Measurements from ENCODE around the gene LSM14B. TPM values are rescaled to one million over a fixed set of nuclear protein-coding genes. Genes with fewer than 3 reads are reported as not detected.

LSM14B gene
- total and polyA plus RNA-seq, 11 donors, result 26.1 to 64.7 (median 54.6) TPM

GRCh38 chr20:62156592-62157386 is 34.5 kb downstream of the LSM14B start:
- TF ChIP-seq POLR2A (IDR thresholded peaks at IDR 0.05) (no peak), CTCF (IDR thresholded peaks at IDR 0.05) (peak; percentile 63 to 81 (median 69))
- H3K4me1 ChIP-seq, result peaks cover 0 to 16% (median 9%) of the 10 kb centered on the region in 12 donors
- H3K27me3 ChIP-seq, result no peaks in the 10 kb centered on the region
- ATAC-seq, result peak; percentile 63 to 88 (median 84)
- no peak overlapping the region for H3K4me3 ChIP-seq
- peaks cover 0 to 32% (median 20%) of the 10 kb centered on the region in 9 donors for H3K36me3 ChIP-seq
- intact Hi-C loops (cut with DNase I), result loop anchor here in 5 of 10 donors (1.0 to 5.0 kb wide), 4 partner anchors 129 to 146 kb away; no protein-coding TSS in a partner anchor
- no peak overlapping the region for H3K27ac ChIP-seq
- no peaks in the 10 kb centered on the region for H3K9me3 ChIP-seq
- peak; percentile 59 to 79 (median 72) for DNase-seq
- 41 to 49% (median 48%) methylated on average over 21 to 24 of the region's 24 CpGs for WGBS, 4 donors

GRCh38 chr20:62157387-62158087 is 35.3 kb downstream of the LSM14B start:
- peak in 1 of 4 donors; percentile 6 for ATAC-seq
- intact Hi-C loops (cut with DNase I), result loop anchor here in 5 of 10 donors (1.0 to 5.0 kb wide), 4 partner anchors 130 to 147 kb away; no protein-coding TSS in a partner anchor
- DNase-seq, result no peak

GRCh38 chr20:62158088-62158400 is 35.8 kb downstream of the LSM14B start:
- DNase-seq, result peak in 1 of 5 donors; percentile 53
- Histone ChIP-seq H3K9me3 (no peaks in the 10 kb centered on the region), H3K4me3 (no peak overlapping the region), H3K4me1 (peaks cover 0 to 16% (median 9%) of the 10 kb centered on the region in 12 donors), H3K27me3 (no peaks in the 10 kb centered on the region), H3K27ac (no peak overlapping the region), H3K36me3 (peaks cover 0 to 44% (median 31%) of the 10 kb centered on the region in 9 donors)
- 94 to 96% (median 95%) methylated on average over 11 to 12 of the region's 12 CpGs for WGBS, 4 donors
- TF ChIP-seq CTCF (IDR thresholded peaks at IDR 0.05) (no peak), POLR2A (IDR thresholded peaks at IDR 0.05) (no peak)
- intact Hi-C loops (cut with DNase I), result loop anchor here in 3 of 10 donors (5.0 kb wide), 2 partner anchors 131 to 146 kb away; no protein-coding TSS in a partner anchor
- no peak for ATAC-seq

More at GRCh38 chr20:62157387-62158087, 35.3 kb downstream of the LSM14B start:
- Histone ChIP-seq H3K4me3 (no peak overlapping the region), H3K27ac (no peak overlapping the region), H3K27me3 (no peaks in the 10 kb centered on the region), H3K36me3 (peaks cover 0 to 39% (median 27%) of the 10 kb centered on the region in 9 donors), H3K9me3 (no peaks in the 10 kb centered on the region), H3K4me1 (peaks cover 0 to 16% (median 9%) of the 10 kb centered on the region in 12 donors)
- 87 to 92% (median 90%) methylated on average over 17 to 25 of the region's 25 CpGs for WGBS, 4 donors
- TF ChIP-seq CTCF (IDR thresholded peaks at IDR 0.05) (no peak), POLR2A (IDR thresholded peaks at IDR 0.05) (no peak)

- peaks cover 0 to 16% (median 9%) of the 10 kb centered on the region in 12 donors for H3K4me1 ChIP-seq
- H3K4me3 ChIP-seq, result no peak overlapping the region
- ATAC-seq (no peak), DNase-seq (peak in 1 of 5 donors; percentile 44)
- H3K27ac ChIP-seq, result no peak overlapping the region
- intact Hi-C loops (cut with DNase I), result loop anchor here in 3 of 10 donors (5.0 kb wide), 2 partner anchors 131 to 146 kb away; no protein-coding TSS in a partner anchor
- H3K9me3 ChIP-seq, result no peaks in the 10 kb centered on the region
- TF ChIP-seq POLR2A (IDR thresholded peaks at IDR 0.05), result no peak
- TF ChIP-seq CTCF (IDR thresholded peaks at IDR 0.05), result no peak
- H3K27me3 ChIP-seq, result no peaks in the 10 kb centered on the region
- peaks cover 0 to 49% (median 36%) of the 10 kb centered on the region in 9 donors for H3K36me3 ChIP-seq
- 90 to 92% (median 90%) methylated on average over 22 of the region's 22 CpGs for WGBS, 4 donors
Measured at GRCh38 chr20:62158541-62158940, 36.3 kb downstream of the LSM14B start.

Measured in heart left ventricle (tissue), 16 donors.